CD4-positive, alpha-beta T cell treated with Interleukin-21 for 1 hour (primary cell): ENCODE measurements around the gene PLPP2.

Experiments
- DNase-seq: peaks from one replicate; pipeline ENCODE4 v3.0.0-alpha.2; 2020

Gene PLPP2

GRCh38 chr19:291006-291521, at the start of gene PLPP2:
PLPP2 (minus strand) TSS chr19:291403; CDS start chr19:291336, 67 bp downstream.
- DNase-seq: no peak

- no peak for DNase-seq
Measured at GRCh38 chr19:340620-341385, 49.6 kb upstream of the PLPP2 start.

DNA sequence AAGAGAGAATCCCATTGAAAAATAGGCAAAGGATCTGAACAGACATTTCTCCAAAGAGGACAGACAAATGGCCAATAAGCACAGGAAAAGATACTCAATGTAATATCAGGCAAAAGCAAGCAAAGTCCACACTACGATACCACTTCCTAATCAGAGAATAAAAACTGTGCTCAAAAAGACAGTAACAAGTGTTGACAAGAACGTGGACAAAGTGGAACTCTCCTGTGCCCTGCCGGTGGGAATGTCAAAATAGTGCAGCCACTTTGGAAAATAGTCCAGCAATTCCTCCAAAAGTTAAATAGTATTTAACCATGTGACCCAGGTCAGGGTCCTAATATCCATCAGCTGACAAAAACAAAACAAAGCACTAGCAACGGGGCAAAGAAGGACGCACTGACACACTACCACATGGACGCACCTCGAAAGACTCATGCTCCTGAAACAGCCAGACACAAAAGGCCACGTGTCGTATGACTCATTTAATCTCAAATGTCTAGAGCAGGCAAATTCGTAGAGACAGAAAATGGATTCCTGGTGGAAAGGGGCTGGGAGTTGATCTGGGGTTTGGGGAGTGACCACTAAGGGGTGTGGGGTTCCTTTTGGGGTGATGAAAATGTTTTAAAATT, 48.2 kb upstream of the PLPP2 start:
- no peak for DNase-seq

DNA sequence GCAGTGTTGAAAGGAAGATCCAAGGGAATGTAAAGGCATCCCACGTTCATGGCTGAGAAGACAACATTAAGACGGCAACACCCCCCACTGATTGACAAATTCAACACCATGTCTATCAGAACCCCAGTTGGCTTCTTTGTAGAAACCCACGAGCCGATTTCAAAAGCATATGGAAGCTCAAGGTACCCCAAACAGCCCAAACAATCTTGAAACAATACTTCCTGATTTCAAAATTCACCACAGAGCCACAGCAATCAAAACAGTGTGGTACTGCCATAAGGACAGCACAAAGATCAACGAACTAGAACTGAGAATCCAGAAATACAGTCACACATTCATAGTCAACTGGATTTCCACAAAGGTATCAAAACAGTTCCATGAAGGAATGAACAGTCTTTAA, 47.2 kb upstream of the PLPP2 start:
- no peak for DNase-seq

DNA sequence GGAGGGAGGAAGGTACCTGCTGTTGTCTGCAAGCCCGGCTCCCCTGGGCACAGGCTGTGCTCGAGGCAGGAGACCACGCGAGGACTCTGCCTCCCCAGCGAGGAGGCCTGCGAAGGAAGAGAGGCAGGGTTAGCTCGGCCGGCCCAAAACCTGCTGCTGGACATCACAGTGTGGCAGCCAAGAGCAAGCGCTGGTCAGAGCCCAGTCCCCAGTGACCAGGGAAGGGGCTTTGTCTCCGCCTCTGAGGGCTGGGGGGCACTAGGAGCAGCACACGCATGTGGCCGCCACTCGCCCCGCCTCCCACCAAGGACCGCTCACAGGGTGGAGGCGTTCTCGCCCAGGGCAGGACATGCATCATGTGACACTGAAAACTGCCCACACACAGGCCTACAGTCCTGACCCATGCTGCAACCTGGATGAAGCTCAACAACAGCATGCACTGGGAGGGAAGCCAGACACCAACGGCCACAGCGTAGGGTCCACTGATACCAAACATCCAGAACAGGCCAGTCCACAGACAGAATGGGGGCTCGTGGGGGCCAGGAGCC, 44.9 kb upstream of the PLPP2 start:
- DNase-seq: no peak

- no peak for DNase-seq
Measured at GRCh38 chr19:335486-336066, 44.4 kb upstream of the PLPP2 start.

GRCh38 chr19:335072-335471, 43.9 kb upstream of the PLPP2 start:
- no peak for DNase-seq

DNA sequence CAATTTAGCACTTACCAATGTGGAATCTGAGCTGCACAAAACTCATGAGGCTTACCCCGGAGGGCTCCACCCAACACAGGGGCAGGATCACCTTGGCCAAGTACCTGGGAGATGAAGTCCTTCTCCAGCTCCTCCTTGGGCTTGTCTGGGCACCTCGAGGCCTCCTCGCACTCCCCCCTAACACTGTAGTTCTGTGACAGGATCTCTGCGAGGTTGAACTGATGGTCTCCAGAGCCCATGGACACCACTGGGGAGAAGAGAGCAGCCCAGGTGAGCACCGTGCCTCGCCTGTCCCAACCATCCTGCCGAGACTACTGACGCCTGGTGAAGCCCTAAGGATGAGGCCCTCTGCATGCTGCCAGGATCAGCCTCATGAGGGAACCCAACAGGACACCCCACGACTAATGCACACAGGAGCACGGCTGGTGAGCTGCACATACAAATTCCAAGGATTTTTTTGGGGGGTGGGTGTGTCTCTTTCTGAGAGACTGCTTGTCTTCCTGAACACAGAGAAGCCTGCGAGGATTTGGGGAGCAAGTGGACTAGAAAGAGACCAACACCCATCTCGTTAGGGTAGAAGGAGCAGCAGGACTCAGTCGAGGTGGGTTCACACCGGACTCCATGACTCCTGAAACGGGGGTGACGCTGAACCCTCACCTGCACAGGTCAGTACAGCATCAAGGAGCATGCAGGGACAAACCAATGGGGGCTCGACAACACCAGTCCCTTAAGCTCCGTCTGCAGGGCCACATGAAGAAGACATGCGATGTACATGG, 43.3 kb upstream of the PLPP2 start:
- no peak for DNase-seq

GRCh38 chr19:330503-330902, 39.3 kb upstream of the PLPP2 start:
- DNase-seq: no peak

- no peak for DNase-seq
Measured at GRCh38 chr19:329876-330275, 38.7 kb upstream of the PLPP2 start.

- DNase-seq: no peak
Measured at GRCh38 chr19:328025-328505, 36.9 kb upstream of the PLPP2 start.

DNA sequence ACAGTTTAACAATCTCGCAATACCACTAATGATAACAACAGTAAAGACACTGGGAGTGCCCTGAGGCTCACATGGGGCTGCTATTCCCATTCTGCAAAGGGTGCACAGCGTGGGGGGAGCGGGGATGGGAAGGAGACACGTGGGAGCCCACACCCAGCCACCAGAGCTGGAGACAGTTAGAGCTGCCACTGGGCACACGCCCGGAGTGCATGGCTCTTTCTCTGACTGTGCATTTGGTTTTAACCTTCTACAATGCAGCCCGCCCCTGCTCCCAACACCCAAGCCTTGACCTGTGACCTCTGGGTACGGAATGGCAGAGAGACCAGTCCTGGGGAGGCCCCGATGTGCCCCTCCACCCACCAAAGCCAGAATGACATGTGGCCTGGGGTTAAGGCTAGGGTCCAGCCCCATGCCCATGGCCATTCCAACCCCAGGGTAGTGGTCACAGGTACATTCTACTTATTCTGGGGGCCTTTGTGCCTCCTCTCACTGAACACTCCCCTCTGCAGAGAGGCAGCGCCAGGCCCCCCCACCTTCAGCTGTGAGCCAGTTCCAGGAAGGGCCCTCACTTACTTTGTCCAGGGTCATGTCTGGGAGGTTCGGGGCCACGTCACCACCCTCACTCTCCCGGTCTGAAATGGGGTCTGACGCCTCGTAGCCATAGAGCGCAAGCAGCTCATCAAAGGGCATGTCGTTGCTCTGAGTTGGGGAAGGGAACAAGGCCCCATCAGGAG, 36.3 kb upstream of the PLPP2 start:
- DNase-seq: no peak

DNA sequence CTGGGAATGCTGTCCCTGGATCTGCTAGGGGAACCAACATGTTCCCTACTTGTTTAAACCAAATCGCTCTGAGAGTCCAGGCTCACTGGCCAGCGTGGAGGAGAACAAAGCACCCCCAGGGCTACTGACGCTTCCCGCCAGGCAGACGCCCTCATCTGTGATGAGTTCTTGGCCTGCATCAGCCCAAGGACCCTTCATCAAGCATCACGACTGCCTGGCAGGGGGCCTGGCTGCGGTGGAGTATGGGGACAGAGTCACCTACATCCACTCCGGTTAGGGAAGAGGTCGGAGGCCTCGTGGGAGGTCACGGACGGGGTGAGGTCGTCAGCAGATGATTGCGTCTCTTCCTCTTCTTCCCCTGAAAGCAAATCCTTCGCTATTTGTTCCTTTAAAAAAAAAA, 35.7 kb upstream of the PLPP2 start:
- DNase-seq: no peak

GRCh38 chr19:325937-326565, 34.8 kb upstream of the PLPP2 start:
- no peak for DNase-seq

- no peak for DNase-seq
Measured at GRCh38 chr19:325173-325936, 34.2 kb upstream of the PLPP2 start.

- DNase-seq: no peak
Measured at GRCh38 chr19:324716-325115, 33.5 kb upstream of the PLPP2 start.

DNA sequence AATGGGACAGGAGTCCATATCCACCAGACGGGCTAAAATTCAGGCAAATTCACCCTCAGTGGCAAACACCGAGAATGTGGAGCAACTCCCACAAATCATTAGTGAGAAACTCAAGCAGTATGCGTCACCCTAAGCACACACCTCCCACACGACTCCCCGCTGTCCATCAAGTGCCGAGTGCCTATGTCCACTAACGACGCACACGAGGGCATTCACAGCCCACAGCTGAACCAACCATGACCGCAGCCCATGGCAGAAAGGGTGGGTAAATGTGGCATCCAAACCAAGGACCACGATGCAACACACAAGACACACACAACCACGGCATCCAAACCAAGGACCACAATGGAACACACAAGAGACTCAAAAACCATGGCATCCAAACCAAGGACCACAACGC, 31.4 kb upstream of the PLPP2 start:
- no peak for DNase-seq

GRCh38 chr19:318509-318774, 27.2 kb upstream of the PLPP2 start:
- DNase-seq: no peak

GRCh38 chr19:317710-318508, 26.7 kb upstream of the PLPP2 start:
- no peak for DNase-seq

GRCh38 chr19:315811-316210, 24.6 kb upstream of the PLPP2 start:
- DNase-seq: no peak
